GM18505 (cell line): Measurements from ENCODE around the gene CEND1.

ENCODE experiments used
- ATAC-seq: cut with Tn5 transposase; IDR thresholded peaks from one replicate; pipeline ENCODE4 v1.9.1; 2021; ENCODE audit not compliant: unreplicated experiment
- POLR2A ChIP-seq: IDR thresholded peaks from 4 replicates; pipeline ENCODE4 v1.6.1; 2011; ENCODE audit warnings: borderline replicate concordance; ENCODE audit not compliant: insufficient read depth, insufficient read length; ENCODE audit errors: extremely low read depth

Gene CEND1

GRCh38 chr11:824292-824880 is 34.5 kb upstream of the CEND1 start:
- no peak for TF ChIP-seq POLR2A

GRCh38 chr11:823441-824291 is 33.8 kb upstream of the CEND1 start:
- ATAC-seq: no peak
- no peak for TF ChIP-seq POLR2A

More at GRCh38 chr11:824292-824880, 34.5 kb upstream of the CEND1 start:
- no peak for ATAC-seq

DNA sequence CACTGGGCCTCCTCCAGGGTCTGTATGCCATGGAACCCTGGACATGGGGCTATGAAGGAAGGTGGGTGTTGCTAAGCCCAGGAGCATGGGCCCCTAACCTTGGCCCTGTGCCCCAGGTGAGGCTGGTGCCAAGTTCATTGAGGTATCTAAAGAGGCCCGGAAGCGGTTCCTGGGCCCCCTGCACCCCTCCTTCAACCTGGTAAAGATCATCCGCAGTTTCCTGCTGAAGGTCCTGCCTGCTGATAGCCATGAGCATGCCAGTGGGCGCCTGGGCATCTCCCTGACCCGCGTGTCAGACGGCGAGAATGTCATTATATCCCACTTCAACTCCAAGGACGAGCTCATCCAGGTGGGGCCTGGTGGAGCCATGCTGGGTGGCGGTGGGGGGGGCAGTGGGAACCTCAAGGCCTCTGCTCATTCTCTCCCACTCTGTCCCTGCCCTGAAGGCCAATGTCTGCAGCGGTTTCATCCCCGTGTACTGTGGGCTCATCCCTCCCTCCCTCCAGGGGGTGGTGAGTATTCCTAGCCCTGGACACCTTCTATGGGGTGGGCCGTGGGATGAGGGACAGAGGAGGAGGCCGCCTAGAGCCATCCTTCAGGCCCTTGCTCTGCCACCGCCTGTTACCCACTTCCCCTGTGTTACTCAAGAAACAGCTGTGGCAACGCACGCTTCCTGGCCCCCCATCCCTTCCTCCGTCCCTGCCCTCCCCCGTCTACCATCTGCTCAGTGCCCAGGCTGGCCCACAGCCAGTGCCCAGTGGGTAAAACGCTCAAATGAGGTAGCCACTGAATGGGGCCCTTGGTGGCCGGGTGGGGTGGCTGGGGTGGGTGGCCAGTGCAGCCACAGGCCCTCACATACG is 31.9 kb upstream of the CEND1 start:
- no peak for TF ChIP-seq POLR2A
- ATAC-seq: no peak

- no peak for ATAC-seq
- no peak for TF ChIP-seq POLR2A
These were observed 31.0 kb upstream of the CEND1 start for GRCh38 chr11:820655-821511.

DNA sequence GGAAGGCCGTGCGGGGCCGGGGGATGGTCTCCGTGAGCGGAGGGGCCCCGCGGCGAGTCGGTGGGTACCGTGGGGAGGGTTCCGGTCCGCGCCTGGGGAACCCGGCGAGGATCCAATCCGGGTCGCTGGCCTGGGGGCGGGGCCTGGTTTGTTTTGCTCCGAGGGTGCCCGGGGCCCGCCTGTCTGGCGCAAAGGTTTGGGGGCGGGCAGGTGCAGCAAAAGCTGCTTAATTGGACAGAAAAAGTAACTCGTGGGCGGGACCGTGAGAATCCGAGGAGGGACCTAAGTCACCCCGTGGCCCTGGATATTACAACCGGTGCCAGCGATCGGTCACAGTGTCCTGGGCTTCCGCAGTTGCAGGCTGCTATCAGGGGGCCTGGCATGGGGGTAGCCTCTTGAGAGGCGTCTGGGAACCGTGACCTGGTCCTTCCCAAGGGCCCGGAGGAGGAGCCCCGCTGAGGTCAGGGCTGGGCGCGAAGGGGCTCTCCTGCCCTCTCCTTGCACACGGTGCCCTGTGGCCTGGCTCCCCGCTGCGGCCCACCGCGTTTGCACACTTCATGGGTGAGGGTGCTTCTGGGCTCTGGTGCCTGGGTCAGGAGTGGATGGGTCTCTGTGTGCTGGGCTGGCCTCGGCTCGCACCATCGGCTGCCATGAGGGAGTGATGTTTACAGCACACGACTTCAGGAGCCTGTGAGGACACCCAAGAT is 30.2 kb upstream of the CEND1 start:
- ATAC-seq: peak; percentile 51
- TF ChIP-seq POLR2A: no peak

DNA sequence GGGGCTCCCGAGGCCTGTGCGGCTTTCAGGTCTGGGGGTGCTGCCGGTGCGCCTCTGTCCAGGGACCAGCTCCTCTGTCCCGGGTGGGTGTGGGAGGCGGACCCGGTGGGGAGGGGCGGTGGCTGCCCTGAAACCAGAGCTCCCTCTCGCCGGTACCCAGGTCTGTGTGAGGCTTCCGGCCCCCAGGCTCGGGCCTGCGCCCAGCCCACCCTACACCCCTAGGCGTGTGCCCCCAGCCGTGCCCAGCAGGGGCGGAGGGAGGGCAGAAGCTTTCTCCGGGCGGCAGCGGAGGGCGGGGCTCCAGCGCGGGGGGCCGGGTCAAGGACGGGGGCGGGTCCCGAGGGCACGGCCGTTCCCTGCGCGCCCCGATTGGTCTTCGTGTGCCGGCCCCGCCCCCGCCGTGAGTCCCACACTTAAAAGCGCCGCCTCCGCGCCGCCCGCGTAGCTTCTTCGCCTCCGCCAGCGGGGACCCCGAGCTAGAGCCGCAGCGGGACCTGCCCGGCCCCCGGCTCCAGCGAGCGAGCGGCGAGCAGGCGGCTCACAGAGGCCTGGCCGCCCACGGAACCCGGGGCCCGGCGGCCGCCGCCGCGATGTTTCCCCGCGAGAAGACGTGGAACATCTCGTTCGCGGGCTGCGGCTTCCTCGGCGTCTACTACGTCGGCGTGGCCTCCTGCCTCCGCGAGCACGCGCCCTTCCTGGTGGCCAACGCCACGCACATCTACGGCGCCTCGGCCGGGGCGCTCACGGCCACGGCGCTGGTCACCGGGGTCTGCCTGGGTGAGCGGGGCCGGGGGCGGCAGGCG is 29.4 kb upstream of the CEND1 start:
- peak; percentile 62 for ATAC-seq
- peak; percentile 90 for TF ChIP-seq POLR2A

- ATAC-seq: no peak
- no peak for TF ChIP-seq POLR2A
These were observed 28.7 kb upstream of the CEND1 start, which contains the start of gene PNPLA2 for GRCh38 chr11:818396-819128. Gene PNPLA2 (plus strand): TSS chr11:818914. CDS start chr11:819719, 805 bp downstream.

- no peak for TF ChIP-seq POLR2A
- ATAC-seq: no peak
These were observed 26.5 kb upstream of the CEND1 start for GRCh38 chr11:816433-816779.

DNA sequence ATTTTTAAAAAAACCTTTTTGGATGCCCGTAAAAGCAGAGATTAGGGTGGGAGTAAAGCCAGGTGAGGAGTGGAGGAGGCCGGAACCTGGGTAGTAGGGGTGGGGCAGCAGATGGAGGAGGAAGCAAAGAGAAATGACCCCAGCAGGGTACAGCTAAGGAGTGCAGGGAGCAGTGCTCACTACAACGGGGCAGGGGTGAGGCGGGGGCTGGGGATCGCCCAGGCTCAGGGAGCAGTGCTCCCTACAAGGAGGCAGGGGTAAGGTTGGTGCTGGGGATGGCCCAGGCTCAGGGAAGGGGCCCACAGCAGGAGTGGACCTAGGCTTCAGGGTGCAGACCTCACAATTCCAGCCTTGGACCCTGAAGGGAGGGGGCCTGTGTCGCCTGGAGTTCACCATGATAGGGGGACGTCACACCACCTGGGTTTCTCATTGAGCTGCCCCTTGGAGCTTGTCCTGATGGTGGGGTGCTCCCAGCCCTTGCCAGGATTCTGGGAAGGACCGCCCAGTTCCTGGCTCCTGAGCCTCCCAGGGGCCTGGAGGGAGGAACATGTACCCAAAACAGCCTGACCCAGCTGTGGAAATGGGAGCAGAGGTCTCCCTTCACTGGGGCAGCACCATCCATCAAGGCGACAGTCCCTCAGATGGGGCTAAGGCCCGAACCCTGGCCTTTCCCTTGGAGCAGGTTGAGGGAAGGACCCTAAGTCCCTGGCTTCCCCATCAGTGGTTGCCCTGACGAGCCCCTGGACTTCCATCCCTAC is 26.0 kb upstream of the CEND1 start:
- ATAC-seq: no peak
- no peak for TF ChIP-seq POLR2A

DNA sequence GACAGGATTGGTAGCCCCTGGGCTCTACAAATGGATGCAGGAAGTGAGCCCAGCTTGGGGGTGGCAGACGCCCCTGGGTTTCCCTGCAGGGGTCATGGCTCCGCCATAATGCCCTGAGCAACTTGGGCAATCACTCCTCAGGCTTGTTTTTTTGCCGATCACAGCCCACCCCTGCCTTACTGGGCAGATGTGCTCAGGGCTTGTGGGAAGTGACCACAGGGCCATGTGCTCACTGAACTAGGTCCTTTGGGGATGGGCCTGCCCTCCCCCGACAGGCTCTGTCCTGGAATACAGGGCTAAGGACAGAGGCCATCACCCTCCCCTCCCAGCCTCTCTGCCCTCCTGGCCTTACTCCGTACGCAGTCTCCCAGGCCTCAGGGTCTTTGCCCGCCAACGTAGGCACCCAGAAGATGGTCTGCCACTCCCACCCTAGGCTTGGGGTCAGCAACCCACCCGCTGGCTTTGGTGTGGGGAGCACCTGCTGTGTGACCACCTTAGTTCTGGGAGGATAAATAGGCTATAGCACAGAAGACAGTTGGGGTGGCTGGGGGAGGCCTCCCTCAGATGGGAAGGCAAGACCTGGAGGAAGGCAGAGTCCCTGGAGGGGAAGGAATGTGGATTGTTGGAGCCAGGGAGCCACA is 23.7 kb upstream of the CEND1 start:
- ATAC-seq: no peak
- peak; percentile 58 for TF ChIP-seq POLR2A
